SK-MEL-5 (cell line): ENCODE results near the gene RHBDL2. TPM values are rescaled to one million over a fixed set of nuclear protein-coding genes. Genes with fewer than 3 reads are reported as not detected.
"Not testable (repeated sequence)": the region's sequence is repeated elsewhere in the genome, so short reads cannot be mapped to it uniquely, and the experiment has no call there.

ENCODE experiments used
- DNase-seq: peaks from one replicate; pipeline ENCODE4 v3.0.0-alpha.2; 2016; ENCODE audit warnings: low read depth, low spot score
- in situ Hi-C: cut with HindIII; loops from 2 replicates; pipeline ENCODE4 v1.10.0; 2016; ENCODE audit warnings: low sequenced_read_pairs, high pct_unique_total_duplicates, low pct_unique_long_range_greater_than_20kb
- total RNA-seq: library from RNA; depleted of rRNA; stranded (reverse); fragments of >200 nt; shearing (Covaris generic); gene quantifications from 2 replicates; pipeline ENCODE4 v1.2.3, GENCODE V29; 2014

The RHBDL2 gene
- total RNA-seq, 1 experiment from 2014 or later, result not detected

DNA sequence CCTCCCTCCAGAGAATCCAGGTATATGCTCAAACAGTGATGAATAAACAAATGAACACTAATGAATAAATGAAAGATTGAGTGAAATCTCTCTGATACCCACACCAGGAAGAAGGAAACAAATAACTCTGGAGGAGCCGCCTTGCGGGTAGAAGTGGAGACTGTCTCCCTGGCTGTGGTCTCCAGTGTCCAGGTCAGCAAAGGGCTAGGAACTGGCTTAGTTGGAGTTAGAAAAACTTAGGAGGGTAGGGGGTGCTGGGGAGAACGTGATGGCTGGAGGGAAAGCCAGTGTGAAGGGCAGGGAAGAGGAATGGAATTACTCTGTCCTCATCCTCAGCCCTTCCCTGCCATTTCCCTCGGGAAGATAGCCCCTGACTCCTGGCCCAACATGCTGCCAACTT is 537 bp downstream of the RHBDL2 start:
- no peak for DNase-seq
- in situ Hi-C loops, result no loop called here

DNA sequence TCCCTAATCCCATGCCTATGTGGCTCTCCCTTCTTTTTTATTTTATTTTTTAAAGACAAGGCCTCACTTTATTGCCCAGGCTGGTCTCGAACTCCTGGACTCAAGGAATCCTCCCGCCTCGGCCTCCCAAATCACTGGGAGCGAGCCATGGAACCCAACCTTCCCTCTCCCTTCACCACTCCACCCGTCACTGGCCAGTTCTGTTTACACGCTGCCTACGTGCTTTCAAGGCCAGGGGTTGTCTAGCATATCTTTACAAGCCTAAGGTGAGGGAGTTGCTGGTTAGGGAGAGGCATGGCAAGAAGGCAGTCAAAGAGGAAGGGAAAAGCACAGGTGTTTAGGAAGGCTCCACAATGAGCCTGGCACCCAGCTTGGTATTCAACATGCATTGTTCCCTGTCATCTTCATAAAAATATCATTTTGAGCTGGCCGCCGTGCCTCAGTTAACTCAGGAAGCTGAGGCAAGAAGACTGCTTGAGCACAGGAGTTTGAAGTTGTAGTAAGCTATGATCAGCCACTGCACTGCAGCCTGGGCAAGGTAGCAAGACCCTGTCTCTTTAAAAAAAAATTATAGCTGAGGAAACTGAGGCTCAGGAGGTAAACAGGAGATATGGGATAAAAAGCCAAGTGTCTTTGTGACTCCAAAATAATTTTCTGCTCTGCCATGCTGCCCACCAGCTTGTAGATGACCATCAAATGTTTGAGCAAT is 1.1 kb downstream of the RHBDL2 start:
- no peak for DNase-seq
- in situ Hi-C loops, result no loop called here

DNA sequence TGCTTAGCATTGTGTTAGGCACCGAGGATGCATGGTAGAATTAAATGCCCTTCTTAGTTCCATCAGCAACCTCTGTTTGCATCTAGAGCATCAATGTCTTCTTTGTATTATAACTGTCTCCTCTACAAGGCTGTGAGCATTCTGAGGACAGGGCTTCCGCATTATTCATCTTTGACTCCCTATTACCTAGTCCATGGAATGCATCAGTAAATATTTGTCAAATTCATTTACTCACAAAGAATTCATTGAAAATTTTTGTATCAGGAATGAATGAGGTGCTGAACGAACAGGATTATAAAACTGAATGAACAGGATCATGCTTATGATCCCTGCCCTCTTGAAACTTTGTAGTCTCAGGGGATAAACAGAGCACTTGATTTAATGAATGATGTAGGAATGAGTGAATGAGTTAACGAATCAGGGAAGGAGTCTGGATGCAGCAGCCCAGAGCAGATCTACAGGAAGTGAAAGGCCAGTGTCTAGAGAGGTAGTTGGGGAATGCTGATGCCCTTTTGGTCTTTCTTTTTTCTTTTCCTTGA is 2.8 kb downstream of the RHBDL2 start:
- in situ Hi-C loops, result no loop called here

DNA sequence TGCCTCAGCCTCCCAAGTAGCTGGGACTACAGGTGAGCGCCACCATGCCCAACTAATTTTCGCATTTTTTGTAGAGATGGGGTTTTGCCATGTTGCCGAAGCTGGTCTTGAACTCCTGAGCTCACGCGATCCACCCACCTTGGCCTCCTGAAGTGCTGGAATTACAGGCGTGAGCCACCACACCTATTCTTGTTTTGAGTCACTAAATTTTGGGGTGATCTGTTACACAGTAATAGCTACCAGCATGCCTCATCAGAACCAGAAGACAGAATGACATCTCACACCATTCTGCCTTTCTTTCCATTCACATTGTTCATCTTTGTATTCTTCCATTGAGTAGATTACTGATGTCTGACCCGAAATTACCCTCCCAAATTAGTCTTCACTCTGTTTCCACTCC is 9.1 kb downstream of the RHBDL2 start:
- DNase-seq, result no peak
- in situ Hi-C loops, result no loop called here

More for the DNA sequence above, 2.8 kb downstream of the RHBDL2 start:
- peak; percentile 6 for DNase-seq

DNA sequence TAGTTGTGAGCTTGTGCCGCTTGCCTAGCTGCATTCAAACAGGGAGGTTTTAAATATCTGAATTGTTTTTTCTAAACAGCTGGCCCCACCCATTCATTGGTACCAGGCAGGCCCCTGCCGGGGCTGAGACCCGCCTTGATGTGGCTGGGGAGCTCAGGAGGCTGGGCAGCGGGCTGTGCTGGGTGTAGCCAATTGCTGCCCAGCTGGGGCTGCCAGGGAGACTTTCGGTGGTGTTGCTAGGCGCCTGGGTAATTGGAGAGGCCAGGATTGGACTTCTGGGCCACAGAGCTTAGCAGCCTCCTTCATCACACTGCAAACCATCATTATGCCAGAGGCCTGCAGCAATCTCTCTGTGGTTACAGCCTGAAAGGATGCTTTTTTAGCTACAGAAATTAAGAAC is 12.2 kb downstream of the RHBDL2 start:
- DNase-seq, result peak; percentile 18

DNA sequence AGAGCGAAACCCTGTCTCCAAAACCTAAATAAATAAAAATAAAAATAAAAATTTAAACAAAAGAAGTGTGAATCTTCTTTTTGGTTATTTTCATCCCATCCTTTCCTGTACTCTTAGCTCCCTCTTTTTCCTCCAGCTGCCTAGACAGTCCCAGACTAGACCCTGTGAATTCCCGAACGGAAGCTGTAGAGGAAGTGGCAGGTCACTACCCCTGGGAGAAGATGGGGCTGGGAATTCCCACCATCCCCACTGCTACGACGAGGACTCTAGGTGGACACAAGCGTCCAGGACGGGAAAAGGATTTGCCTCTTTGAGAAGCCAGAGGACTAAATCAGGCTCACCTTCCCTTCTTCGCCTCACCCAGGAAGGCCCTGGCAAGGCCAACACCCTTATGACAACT is 12.6 kb downstream of the RHBDL2 start:
- in situ Hi-C loops, result no loop called here

More for the DNA sequence above, 12.2 kb downstream of the RHBDL2 start:
- in situ Hi-C loops, result no loop called here

DNA sequence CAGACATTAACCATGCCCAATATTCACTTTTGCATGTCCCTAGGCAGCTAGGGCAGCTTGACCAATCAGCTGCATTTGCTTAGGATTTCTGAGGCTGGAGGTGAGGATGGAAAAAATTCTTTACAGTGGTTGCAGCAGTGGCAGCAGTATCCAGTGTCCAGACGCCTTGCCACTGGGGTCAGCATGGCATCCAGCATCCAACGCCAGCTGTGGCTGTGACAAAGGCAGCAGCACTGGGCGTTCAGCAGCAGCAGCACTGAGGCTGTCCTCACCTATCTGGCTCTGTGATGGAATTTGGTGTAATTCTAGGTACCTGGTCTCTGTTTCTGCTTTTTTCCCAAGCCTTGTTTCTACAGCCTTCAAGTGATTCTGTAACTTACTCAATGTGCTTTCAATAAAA is 15.5 kb downstream of the RHBDL2 start:
- in situ Hi-C loops, result no loop called here
- DNase-seq, result no peak

More for the DNA sequence above, 12.6 kb downstream of the RHBDL2 start:
- DNase-seq, result no peak

DNA sequence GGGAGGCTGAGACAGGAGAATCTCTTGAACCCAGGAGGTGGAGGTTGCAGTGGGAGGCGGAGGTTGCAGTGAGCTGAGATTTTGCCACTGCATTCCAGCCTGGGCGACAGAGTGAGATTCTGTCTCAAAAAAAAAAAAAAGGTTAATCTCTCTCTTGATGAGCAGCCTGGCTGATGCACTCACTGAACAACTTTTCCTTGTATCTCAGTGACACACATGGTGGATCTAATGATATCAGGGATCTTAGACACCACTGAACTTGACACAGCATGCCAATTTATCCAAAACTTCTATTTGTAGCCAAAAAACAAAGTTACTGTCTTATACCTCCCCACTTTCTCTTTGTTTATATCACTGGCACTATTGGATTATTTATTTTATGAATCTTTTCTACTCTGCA is 16.2 kb downstream of the RHBDL2 start:
- no peak for DNase-seq
- in situ Hi-C loops, result no loop called here

DNA sequence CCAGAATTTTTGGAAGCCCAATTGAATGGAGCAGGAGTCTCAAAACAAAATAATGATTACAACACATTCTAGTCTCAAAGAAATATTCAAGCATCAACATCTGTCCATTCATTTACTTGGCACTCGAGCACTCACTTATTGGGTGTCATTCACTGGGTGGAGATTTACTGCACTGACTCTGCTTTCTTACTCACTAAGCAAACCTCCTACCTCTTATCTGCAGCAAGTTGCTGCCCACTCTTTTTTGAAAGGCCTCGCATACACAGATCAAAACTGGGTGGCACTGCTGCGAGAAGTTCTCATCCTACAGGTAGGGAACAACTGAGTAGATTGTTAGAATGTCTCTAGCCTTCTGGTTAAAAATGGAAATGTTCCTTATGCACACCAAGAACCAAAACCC is 18.0 kb downstream of the RHBDL2 start:
- no peak for DNase-seq
- in situ Hi-C loops, result no loop called here

DNA sequence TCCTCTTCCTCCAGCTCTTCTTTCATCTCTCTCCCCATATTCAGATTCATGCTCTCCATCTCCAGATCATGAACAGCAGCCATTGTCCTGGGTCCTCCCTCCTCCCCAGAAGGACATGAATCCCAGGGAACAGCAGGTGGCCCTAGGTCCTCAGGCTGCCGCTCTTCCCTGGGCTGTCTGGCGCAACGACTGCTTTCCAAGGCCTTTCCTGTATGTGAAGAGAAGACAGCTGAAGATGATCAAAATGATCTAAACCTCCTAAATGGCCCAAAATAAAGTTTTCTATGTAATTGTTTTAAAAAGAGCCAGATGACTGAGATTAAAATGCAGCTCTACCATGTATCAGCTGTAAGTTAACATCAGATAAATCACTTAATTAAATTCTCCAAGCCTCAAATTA is 22.5 kb downstream of the RHBDL2 start:
- peak; percentile 9 for DNase-seq
- in situ Hi-C loops, result no loop called here

DNA sequence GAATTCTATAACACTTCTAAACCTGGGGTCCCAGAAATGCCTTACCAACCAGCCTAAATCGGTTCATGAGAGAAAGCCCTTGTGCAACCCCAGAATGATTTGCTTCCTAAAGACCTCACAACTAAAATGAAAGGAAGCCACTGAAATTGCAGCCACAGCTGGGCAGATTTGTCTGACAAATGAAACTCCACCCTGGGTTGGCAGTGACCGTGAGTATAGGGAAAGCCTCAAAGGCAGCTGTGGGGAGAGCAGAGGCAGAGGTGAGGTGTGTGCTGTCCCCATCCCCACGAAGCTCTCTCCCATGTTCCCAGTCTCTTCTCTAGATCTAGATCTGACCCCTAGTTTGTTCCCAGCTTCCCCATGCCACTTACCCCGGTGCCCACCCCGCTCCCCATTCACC is 23.1 kb downstream of the RHBDL2 start:
- no peak for DNase-seq
- in situ Hi-C loops, result no loop called here

DNA sequence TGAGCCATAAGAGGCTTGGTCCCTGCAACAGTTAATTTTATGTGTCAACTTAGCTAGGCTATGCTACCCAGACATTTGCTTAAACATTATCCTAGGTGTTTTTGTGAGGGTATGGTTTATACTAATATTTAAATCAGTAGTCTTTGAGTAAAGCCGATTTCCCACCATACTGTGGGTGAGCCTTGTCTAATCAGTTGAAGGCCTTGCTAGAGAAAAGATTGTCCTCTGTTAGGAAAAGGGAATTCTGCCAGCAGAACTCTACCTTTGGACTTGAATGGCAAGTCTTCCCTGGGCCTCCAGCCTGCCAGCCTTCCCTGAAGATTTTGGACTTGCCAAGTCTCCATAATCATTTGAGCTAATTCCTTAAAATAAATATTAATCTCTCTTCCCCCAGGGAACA is 23.9 kb downstream of the RHBDL2 start:
- DNase-seq, result no peak
- in situ Hi-C loops, result no loop called here

DNA sequence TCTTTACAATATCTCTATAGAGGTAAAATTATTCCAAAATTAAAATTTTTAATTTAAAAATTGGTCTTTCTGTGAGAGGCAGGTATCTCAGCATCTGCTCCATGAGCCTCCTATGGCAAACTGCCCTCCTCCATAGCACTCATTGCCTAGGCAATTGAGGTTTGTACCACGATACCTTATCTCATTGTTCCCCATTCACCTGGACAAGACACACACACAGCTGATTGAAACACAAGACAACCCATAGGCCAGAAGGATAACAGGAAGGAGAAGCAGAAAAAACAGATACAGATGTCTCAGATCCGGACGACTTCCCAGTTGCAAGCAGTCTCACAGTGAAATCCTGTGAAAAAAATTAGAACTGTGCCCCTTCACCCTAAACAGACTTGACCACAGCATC is 24.3 kb downstream of the RHBDL2 start:
- in situ Hi-C loops, result no loop called here
- no peak for DNase-seq

DNA sequence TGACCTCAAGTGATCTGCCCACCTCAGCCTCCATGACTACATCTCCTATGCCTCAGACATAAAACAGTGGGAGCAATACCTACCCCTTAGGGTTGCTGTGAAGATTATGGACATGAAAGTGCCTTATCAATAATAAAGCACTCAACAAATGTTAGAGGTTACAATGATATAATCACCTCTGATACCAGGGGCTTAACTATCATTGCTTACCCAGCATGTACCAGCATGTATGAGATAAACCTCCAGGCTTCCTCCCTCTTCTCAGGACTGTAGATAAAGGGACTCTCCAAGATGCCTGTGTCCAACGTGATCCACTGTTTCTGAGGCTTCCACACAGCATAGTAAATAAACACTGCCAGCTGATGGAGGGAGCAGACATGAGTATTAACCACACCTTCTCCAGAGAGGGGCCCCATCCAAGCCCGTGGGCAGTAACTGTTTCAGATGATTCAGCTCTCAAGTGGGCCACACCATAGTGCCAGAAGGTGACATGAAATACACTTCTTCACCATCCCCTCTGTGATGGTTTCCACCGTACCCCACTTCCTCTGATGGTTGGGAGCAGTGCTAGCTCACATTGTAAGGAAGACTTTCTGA is 26.2 kb downstream of the RHBDL2 start:
- in situ Hi-C loops, result no loop called here
- no peak for DNase-seq

DNA sequence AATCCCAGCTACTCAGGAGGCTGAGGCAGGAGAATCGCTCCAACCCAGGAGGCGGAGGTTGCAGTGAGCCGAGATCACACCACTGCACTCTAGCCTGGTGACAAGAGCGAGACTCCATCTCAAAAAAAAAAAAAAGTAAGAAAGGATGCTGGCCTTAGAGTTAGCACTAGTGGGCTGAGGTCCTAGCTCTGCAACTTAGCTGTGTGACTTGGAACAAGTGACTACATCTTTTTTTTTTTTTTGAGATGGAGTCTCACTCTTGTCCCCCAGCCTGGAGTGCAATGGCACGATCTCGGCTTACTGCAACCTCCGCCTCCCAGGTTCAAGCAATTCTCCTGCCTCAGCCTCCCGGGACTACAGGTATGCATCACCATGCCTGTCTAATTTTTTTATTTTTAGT is 26.7 kb downstream of the RHBDL2 start:
- in situ Hi-C loops, DNase-seq: not testable (repeated sequence)

DNA sequence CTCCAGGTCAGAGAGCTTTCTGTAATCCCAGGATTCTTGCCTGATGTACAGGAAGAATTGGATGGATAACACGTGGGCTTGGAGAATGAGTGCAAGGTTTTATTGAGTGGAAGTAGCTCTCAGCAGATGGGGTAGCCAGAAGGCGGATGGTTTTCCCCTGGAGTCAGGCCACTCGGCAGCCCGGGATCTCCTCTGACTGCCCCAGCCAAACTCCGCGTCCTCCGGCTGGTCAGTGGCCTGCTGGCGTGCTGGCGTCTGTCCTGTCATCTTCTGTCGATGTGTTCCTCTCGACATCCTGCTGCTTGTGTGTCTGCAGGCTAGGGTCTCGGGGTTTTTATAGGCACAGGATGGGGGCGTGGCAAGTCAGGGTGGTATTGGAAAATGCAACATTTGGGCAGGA is 32.8 kb downstream of the RHBDL2 start:
- DNase-seq, result no peak
- in situ Hi-C loops, result no loop called here

DNA sequence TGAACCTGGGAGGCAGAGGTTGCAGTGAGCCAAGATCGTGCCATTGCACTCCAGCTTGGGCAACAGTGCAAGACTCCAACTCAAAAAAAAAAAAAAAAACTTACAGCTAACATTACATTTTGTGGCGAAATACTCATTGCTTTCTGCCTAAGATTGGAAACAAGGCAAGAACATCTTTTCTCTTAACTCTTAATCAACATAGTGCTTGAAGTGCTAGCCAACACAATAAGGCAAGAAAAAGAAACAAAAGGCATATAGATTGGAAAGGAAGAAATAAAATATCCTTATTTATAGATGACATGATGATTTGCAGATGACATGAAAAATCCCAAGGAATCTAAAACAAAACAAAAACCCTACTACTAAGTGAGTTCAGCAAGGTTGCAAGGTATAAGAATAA is 35.6 kb downstream of the RHBDL2 start:
- no peak for DNase-seq
- in situ Hi-C loops, result no loop called here

DNA sequence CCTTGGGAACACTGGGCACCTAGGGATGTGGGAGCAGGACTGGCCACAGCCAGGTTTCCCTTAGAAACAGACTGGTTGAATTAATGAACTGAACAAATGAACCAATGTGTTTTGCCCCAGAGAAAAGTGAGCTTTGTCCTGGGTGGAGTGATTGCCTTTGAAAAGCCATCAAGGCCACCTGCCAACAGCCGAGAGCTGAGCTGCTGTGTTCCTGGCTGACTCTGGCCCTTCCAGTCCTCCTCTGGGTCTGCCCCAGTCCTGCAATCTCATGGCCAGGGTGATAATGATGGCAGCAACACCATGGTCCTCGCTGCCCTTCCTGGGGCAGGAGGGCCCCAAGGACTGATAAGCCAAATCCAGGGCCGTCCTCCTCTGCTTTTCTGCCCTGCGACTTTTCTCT is 42.1 kb downstream of the RHBDL2 start:
- DNase-seq, result no peak
- in situ Hi-C loops, result no loop called here

DNA sequence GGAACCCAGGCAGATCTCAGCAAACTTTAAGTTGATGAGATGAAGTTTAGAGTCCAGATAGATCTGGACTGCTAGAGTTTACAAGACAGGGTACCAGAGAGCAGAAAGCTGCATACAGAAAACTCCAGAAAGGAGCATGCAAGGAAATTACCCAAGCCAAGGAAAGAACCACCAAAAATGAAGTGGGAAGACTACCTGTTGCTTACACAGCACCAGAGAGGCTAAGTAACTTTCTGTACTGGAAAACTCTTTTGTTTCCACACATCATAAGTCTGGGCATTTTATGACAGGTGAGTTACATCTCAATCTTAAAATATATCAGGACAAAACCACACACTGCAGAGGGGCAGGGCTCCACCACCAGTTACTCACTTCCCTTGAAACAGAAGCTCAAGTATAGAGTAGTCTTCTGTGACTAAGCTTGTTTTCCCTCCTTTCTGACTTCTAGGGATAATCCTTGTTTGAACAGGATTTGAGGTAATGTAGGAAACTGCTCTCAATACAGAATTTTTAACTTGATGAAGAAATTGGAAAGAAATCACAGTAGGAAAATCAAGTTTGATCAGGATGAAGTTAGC is 42.9 kb downstream of the RHBDL2 start:
- in situ Hi-C loops, result no loop called here
- no peak for DNase-seq
